NCI-H2227 treated with DMSO at 0.1 percent for 48 hours (cell line): ENCODE measurements around the gene DYNLL1.
A peak's percentile ranks its signal among the peaks of the same experiment; 100 is the strongest.
"Not testable (repeated sequence)": the region's sequence is repeated elsewhere in the genome, so short reads cannot be mapped to it uniquely, and the experiment has no call there.

Experiments
- DNase-seq: peaks from one replicate; lab custom pipeline; 2025; lab: John Stamatoyannopoulos, UW

DYNLL1 gene

DNA sequence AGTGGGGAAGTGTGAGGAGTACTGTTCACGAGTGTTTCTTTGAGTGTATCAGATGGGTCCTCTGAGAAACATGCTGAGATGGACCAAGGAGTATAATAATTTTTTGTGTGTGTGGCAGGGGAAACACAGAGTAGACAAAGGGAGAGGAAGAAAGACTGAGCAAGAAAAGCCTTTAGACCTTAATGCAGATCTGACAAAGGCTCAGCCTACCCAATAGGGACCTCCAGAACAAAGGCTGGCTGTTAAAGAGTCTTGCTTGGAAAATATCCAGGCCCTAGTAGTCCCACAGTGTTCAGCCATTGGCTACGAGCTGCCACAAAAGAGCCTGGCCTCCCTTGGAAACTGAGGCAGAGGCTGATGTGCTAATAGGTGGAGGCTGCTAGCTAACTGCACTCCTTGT is 19.6 kb downstream of the DYNLL1 start:
- no peak for DNase-seq

DNA sequence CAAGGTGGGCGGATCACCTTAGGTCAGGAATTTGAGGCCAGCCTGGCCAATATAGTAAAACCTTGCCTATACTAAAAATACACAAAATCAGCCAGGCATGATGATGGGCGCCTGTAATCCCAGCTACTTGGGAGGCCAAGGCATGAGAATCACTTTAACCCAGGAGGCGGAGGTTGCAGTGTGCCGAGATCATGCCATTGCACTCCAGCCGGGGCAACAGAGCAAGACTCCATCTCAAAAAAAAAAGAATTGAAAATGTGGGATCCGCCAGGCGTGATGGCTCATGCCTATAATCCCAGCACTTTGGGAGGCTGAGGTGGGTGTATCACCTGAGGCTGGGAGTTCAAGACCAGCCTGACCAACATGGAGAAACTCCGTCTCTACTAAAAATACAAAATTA is 23.4 kb downstream of the DYNLL1 start:
- DNase-seq = not testable (repeated sequence)

DNA sequence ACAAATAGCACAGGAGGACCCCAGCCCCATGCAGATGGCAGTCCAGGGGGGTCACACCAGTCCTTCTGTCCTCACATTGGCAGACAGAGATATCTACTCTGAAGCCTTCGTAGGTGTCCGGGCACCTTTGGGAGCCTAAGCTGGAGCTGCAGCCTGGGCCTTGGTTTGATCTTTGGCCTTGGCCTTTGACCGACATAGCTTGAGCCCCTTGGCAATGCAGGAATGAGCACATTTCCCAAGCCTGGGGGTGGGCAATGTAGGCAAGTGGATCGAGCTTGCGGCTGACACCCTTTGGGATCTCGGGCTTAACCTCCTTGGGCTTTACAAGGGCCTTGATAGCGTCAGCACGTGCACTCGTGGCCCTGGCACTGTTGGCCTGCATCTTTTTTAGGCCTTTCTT is 26.7 kb downstream of the DYNLL1 start:
- DNase-seq = no peak

DNA sequence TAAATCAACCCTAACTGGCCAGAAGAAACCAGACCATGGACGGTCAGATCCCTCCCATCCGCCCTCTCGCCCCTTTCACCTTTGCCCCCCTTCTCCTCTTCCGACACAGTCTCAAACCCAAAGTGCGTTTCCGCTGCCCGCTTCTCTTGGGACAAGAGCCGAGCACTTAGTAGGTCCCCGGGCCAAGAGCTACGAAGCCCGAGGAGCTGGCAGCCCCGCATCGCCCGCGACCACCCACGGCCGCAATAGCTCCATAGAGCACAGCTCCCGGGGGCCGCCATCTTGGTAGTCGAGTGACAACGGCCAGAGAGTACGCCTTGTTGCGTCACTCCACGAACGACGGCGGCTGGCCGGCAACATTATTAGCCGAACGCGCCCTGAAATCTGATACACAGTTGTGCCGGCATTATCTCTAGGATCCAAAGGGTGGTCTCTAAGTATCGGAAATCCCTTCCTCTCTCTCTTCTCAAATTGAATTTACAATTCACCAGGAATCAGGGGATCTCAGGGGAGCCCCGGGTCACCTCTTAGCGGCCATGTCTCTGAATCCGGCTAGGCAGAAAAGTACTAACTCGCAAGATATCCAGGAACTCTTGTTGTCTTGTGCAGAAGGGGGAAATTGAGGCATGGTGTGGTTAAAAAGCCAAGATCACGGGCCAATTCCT is 33.1 kb downstream of the DYNLL1 start, which contains the start of gene COQ5:
Gene COQ5 (minus strand): TSS at position 298 of the 665 bp plus-strand sequence. CDS start 17 bp downstream, at position 281.
- DNase-seq = peak; percentile 85

DNA sequence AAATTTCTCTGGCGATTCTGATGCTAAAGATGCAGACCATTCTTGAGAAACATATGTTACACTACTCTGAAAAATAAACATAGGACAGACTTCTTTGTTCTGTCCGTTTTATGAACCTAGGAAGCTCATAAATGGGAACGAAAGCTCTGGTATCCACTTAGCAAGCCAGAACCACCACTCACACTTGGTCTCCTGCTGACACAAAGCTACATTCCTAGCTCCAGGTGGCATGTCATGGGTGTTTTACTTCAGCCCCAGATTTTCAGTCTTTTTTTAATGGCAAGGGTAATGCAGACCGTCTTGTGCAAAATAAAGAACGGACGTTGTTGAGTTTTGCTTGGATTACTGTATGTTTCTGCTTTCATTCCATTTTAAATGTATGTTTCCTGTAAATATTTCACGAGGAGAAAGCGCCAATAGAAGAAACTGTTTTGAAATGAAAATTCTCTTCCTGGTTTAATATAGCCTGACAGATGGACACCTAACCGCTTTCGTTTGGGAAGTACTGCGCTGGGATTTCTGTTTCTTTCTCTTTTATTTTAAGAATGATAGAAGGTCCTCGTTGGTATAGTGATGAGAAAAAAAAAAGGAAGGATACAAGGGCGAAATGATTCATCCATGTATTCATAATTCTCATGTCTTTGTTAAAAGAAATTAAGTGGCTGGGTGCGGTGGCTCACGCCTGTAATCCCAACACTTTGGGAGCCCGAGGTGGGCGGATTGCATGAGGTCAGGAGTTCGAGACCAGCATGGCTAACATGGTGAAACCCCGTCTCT is 33.9 kb downstream of the DYNLL1 start:
- DNase-seq = peak; percentile 56

DNA sequence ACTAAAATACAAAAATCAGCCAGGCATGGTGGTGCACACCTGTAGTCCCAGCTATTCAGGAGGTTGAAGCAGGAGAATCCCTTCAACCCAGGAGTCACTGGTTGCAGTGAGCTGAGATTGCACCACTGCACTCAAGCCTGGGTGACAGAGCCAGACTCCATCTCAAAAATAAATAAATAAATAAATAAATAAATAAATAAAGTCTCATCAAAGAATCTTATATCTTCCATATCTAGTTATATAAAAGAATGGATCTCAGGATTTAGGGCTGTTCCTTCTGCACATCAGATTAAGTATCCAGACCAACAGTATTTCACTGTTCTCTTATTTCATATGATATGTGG is 34.5 kb downstream of the DYNLL1 start:
- not testable (repeated sequence) for DNase-seq

DNA sequence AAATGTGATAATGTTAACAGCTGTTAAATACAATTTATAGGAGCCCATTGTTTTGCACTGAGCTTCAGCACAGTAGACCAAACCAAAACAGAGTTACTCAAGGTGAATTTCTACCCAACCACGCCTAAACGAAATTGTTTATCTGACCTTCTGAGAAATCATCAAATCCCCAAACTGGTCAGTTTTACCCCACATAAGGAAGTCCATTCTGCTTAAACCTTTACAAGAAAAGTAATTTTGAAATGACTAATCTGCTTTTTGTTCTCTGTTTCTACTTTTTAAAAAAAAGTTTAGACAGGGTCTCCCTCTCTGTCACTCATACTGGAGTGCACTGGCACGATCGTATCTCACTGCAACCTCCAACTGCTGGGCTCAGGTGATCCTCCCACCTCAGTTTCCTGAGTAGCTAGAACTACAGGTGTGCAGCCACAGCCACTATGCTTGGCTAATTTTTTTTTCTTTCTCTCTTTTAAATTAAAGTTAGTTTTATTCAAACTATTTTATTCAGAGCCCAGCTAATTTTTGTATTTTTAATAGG is 36.9 kb downstream of the DYNLL1 start:
- no peak for DNase-seq

DNA sequence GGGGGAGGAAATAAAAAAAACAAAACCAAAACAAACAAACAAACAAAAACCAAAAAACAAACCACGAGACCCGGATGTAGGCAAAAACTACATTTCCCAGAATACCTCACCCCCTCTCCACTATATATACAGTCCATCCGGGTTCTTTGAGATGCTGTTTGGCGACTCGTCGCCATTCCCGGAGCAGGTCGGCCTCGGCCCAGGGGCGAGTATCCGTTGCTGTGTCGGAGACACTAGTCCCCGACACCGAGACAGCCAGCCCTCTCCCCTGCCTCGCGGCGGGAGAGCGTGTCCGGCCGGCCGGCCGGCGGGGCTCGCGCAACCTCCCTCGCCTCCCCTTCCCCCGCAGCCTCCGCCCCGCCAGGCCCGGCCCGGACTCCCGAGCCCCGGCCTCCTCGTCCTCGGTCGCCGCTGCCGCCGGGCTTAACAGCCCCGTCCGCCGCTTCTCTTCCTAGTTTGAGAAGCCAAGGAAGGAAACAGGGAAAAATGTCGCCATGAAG is 38.3 kb downstream of the DYNLL1 start, which contains the start of gene RNF10:
Gene RNF10 (plus strand): TSS at position 154 of the 500 bp plus-strand sequence. CDS start 456 bp downstream, outside the sequence.
- peak; percentile 93 for DNase-seq

DNA sequence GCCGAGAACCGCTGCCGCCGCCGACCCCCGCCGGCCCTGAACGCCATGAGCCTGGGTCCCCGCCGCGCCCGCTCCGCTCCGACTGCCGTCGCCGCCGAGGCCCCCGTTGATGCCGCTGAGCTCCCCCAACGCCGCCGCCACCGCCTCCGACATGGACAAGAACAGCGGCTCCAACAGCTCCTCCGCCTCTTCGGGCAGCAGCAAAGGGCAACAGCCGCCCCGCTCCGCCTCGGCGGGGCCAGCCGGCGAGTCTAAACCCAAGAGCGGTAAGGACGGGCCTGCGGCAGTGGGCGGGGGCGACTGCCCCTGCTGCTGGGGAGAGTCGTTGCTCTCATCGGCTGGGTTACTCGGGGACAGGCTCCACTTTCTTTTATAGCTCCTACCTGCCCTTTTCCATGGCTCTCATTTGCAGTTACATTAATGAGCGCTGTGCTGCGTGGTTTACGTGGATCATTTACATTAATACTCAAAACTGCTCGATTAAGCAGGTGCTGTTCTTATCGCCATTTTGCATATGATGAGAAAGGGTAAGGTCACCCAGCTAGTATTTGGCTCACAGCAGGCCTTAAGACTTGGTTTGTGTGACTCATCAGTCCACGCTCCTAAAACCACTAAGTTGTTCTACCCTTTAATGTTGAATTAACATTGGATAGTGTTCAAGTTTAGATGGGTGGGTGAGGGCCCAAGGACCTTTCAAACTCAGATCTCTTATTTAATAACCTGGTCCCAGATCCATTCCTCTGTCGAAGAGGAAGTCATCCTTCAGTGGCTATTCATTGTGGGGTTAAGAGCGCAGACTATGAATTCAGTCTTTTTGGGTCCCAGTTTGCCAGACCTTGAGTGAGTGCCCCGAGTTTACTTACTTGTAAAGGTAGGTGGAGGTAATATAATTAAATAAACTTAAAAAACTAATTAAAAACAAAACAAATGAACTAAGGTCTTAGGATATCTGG is 39.1 kb downstream of the DYNLL1 start:
- peak; percentile 49 for DNase-seq

DNA sequence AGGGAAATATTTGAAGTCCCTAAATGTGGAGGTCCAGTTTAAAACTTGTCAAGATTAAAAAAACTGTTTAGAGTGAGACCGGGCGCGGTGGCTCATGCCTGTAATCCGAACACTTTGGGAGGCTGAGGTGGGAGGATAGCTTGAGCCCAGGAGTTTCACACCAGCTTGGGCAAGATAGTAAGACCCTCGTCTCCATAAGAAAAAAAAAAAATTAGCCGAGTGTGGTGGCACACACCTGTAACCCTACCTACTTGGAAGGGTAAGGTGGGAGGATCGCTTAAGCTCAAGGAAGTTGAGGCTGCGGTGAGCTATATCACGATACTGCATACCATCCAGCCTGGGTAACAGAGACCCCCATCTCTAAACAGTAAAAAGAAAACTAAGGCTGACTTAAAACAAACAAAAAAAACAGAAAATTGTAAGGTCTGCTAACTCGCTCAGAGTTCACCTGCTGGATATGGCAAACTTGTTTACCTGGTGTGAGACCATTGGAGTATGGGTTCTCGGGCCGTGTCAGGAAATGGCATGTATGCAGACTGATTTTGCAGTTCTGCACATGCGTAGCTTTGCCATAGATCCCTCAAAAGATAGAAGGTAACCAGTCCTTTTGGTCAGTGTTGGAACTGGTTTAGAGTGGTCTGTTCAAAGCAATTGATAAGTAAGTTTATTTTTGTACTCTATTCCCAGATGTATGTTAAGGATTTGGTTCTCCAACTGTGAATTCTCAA is 40.3 kb downstream of the DYNLL1 start:
- no peak for DNase-seq

DNA sequence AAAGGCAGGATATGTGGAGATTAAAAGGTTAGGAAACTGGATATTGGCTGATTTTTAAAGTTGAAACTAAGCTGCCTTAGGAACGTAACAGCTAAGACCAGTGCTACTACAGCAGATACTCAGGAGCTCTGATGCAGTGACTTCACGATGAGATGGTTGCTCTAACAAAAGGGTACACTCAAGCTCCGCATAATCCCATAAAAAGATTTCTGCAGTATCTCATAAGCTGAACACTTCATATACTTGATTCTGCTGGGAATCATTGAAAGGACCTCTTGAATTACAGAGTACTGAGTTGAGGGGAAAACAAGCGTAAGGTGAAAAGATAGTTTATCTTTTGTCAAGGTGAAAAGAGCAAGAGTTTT is 41.9 kb downstream of the DYNLL1 start:
- DNase-seq = no peak

DNA sequence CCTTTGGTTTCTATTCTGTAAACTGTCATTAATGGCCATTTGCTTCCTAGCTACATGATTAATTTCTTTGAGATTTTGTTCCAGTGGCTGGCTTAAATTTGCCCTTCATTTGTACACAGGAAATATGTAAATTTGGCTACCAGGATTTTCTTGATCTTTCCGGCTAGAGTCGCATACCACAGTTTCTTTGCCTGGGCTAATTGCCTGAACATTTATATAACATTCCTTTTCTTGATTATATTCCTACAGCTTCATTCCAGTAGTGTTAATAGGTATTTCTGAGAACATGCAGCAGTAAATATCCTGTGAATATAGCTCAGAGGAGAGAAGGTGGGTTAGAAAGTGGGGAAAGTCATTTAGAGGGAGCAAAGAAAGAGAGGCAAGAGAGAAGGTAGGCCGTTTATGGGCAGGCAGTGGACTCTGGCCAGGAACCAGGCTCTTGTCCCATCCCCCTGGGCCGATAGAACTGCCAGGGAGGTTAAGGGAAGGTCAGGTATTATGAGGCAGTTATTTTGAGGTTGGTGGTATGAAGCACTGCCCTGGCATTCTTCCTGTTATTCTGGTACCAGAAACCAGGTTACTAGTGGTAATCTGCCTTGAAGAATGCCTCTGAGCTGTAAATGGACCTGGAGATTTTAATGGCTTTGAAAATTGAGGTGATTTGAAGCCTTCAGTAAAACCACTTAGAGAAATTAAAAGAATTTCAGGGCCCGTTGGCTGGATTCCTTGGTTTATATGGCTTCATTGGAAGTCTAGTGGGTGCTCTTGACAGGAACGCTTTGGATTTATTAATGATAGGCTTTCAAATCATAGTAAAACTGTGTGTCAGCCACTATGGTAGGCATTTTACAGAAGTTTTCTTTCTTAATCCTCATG is 42.6 kb downstream of the DYNLL1 start:
- no peak for DNase-seq

DNA sequence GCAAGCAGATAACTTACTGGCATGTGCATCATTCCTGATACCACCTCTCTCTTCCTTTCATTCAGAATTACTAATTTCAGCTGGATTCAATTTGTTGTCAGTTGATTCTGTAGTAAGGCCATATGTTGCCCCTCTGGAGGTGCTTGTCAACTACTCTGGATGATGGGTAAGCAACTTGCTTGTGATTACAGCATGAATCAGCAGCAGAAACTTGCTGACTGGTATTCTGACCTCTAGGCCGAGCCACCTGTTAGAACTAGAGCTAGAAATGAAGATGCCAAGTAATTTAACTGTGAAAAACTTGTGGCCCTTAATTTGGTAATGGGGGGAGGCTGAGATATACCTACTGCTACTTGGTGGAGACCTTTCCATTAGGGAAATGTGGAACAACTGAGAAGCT is 43.4 kb downstream of the DYNLL1 start:
- no peak for DNase-seq

DNA sequence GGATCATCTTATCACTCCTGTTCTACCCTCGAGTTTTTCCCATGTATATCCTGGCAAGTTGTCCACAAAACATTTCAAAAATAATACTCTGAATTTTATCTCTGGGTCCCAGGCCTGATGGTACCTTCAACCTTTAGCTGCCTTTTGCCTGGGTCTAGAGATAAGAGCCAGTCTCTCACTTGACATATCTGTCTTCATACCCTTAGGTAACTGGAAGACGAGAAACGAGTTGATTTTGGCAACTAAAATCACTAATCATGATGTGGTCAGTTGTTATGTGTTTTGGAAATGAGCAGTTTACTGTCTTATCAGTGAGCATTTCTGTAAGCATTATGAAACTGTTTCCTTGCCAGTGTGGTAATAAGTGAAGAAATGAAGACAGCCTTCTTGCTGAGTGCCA is 44.5 kb downstream of the DYNLL1 start:
- no peak for DNase-seq

DNA sequence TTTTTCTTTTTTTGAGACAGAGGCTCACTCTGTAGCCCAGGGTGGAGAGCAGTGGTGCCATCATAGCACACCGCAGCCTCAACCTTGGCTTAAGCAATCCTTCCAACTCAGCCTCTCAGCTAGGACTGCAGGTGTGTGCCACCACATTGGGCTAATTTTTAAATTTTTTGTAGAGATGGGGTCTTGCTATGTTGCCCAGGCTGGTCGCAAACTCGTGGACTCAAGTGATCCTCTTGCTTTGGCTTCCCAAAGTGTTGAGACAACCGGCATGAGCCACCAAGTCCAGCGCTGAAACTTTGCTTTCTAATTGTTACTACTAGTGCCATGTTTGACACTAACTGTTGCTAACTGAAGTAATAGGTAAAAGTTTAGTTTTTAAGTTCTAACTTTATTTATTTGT is 46.3 kb downstream of the DYNLL1 start:
- no peak for DNase-seq

DNA sequence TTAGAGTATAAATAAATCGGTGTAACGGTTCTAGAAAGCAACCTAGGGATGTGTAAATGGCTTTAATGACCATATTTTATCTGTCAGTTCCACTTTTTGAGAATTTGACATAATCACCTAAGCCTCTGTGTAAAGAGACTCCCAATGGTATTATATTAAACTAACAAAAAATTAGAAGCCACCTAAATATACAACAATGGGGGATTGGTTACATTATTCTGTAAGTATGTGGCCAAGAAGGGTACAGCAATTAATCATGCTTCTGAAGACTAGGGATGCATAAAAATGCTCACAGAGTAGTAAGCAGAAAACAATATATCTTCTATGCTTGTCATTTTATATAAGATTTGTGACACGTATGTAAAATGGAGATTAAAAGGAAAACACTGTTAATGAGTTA is 48.8 kb downstream of the DYNLL1 start:
- DNase-seq = no peak

DNA sequence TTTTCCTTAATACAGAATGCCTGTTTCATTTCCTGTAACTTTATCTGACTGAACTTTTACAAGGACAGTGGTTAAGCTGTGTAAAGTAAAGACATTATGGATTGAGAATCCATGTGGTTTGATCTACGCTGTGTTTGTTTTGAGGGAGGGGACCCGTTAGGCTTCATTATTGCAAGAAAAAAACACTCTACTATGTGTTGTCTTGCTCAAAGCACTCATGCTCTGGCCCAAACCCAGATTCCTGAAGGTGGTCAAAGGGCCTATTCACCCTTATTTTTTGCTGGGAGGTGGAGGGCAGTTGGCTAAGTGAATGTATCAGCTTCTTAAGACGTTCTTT is 50.1 kb downstream of the DYNLL1 start:
- no peak for DNase-seq
